ENCODE data around the gene SLC46A3. TPM values are rescaled to one million over a fixed set of nuclear protein-coding genes. Genes with fewer than 3 reads are reported as not detected.
"Not testable (repeated sequence)": the region's sequence is repeated elsewhere in the genome, so short reads cannot be mapped to it uniquely, and the experiment has no call there.

SLC46A3 gene
- polyA plus RNA-seq, 4 donors = 24.8 to 316 (median 64.7) TPM

DNA sequence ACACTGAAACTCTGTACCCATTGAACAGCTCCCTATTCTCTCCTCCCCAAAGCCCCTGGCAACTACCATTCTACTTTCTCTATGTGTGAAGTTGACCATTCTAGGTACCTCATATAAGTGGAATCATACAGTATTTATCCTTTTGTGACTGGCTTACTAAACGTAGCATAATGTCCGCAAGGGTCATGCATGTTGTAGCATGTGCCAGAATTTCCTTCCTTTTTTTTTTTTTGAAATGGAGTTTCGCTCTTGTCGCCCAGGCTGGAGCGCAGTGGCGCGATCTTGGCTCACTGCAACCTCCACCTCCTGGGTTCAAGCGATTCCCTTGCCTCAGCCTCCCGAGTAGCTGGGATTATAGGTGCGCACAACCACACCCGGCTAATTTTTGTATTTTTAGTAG lies 23.7 kb upstream of the SLC46A3 start:
- not testable (repeated sequence) for H3K9me3 ChIP-seq (ENCODE audit: control insufficient read depth in 2 of 2, insufficient read depth in 1 of 2, low read depth in 1 of 2, low read length in 1 of 2); DNase-seq; H3K4me3 ChIP-seq (ENCODE audit: low read depth in 1 of 3, low read length in 3 of 3); H3K27me3 ChIP-seq (ENCODE audit: control insufficient read depth in 3 of 3, insufficient read depth in 3 of 3, low read length in 3 of 3); H3K27ac ChIP-seq (ENCODE audit: low read depth in 1 of 3, low read length in 2 of 3); H3K4me1 ChIP-seq (ENCODE audit: control insufficient read depth in 3 of 3, insufficient read depth in 2 of 3, low read depth in 1 of 3, low read length in 2 of 3); H3K36me3 ChIP-seq (ENCODE audit: control insufficient read depth in 3 of 3, insufficient read depth in 2 of 3, low read depth in 1 of 3, low read length in 3 of 3); FAIRE-seq
- 86 to 91% (median 89%) methylated on average over 10 to 11 of the region's 11 CpGs for WGBS, 3 donors

DNA sequence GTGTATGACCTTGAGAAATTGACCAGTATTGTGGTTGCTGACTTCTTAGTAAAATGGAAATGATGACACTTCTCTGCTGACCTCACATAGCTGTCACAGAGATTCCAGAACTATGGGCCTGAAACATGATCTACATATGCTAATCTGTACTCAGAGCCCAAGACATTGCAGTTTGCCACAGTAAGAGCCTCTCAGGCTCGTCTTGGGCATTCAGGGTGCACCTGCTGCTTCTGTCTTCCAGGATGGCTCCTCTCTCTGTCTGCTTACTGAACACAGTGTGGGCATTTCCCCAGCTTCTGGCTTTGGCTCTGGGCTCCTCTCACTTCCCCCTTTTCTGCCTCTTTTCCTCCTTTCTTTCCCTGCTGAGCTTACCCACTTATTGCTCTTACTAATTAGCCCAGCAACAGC lies 22.3 kb upstream of the SLC46A3 start:
- Histone ChIP-seq H3K9me3 (ENCODE audit: control insufficient read depth in 2 of 2, insufficient read depth in 1 of 2, low read depth in 1 of 2, low read length in 1 of 2) (no peaks in the 10 kb centered on the region), H3K4me3 (ENCODE audit: low read depth in 1 of 3, low read length in 3 of 3) (no peak overlapping the region), H3K27me3 (ENCODE audit: control insufficient read depth in 3 of 3, insufficient read depth in 3 of 3, low read length in 3 of 3) (no peaks in the 10 kb centered on the region), H3K4me1 (ENCODE audit: control insufficient read depth in 3 of 3, insufficient read depth in 2 of 3, low read depth in 1 of 3, low read length in 2 of 3) (no peaks in the 10 kb centered on the region), H3K36me3 (ENCODE audit: control insufficient read depth in 3 of 3, insufficient read depth in 2 of 3, low read depth in 1 of 3, low read length in 3 of 3) (no peaks in the 10 kb centered on the region), H3K27ac (ENCODE audit: low read depth in 1 of 3, low read length in 2 of 3) (no peak overlapping the region)
- no peak for FAIRE-seq
- no peak for DNase-seq
- WGBS, 3 donors = 14 to 40% (median 16%) methylated on average over 1 of the region's 1 CpG

DNA sequence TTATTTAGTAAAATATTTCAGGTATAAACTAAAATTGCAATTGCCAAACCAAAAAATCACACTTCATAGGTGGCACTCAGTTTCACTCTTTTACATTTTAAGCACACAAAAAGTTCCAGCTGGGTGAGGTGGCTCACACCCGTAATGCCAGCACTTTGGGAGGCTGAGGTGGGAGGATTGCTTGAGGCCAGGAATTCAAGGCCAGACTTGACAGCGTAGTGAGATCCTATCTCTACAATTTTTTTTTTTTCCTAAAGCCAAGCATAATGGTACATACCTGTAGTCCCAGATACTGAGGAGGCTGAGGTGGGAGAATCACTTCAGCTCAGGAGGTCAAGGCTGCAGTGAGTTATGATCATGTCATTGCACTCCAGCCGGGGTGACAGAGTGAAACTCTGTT lies 20.6 kb upstream of the SLC46A3 start:
- FAIRE-seq (no peak), DNase-seq (no peak)
- 79 to 89% (median 88%) methylated on average over 3 of the region's 3 CpGs for WGBS, 3 donors
- no peaks in the 10 kb centered on the region for H3K27me3 ChIP-seq (ENCODE audit: control insufficient read depth in 3 of 3, insufficient read depth in 3 of 3, low read length in 3 of 3)
- no peaks in the 10 kb centered on the region for H3K4me1 ChIP-seq (ENCODE audit: control insufficient read depth in 3 of 3, insufficient read depth in 2 of 3, low read depth in 1 of 3, low read length in 2 of 3)
- H3K36me3 ChIP-seq (ENCODE audit: control insufficient read depth in 3 of 3, insufficient read depth in 2 of 3, low read depth in 1 of 3, low read length in 3 of 3) = no peaks in the 10 kb centered on the region
- peaks cover 0 to 4% of the 10 kb centered on the region in 2 donors for H3K9me3 ChIP-seq (ENCODE audit: control insufficient read depth in 2 of 2, insufficient read depth in 1 of 2, low read depth in 1 of 2, low read length in 1 of 2)
- no peak overlapping the region for H3K4me3 ChIP-seq (ENCODE audit: low read depth in 1 of 3, low read length in 3 of 3)
- H3K27ac ChIP-seq (ENCODE audit: low read depth in 1 of 3, low read length in 2 of 3) = no peak overlapping the region

DNA sequence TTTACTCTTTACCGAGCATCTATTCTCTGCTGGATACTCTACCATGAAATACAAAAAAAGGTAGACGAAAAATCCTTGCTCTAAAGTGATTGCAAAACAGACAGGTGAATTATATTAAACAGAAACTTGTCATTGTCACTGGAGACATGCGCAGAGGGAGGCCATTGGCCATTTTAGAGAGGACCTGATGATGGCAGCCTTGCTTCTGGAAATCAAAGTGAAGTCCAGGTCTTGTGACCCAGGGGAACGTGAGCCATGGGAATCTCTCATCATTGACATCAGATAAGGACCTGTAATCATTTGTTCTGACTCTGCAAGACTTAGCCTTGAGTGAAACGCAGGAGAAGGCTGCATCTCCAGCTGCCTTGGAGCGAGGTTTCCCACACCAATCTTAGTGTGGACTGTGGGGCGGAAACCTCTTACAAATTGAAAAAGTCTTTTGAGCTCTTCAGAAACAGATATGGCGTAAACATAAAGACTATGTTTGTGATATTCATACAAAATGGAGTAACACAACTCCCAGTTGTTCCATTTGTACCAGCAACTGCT lies 16.8 kb upstream of the SLC46A3 start:
- peaks cover 0 to 6% of the 10 kb centered on the region in 2 donors for H3K9me3 ChIP-seq (ENCODE audit: control insufficient read depth in 2 of 2, insufficient read depth in 1 of 2, low read depth in 1 of 2, low read length in 1 of 2)
- no peak overlapping the region for H3K27ac ChIP-seq (ENCODE audit: low read depth in 1 of 3, low read length in 2 of 3)
- H3K27me3 ChIP-seq (ENCODE audit: control insufficient read depth in 3 of 3, insufficient read depth in 3 of 3, low read length in 3 of 3) = no peaks in the 10 kb centered on the region
- FAIRE-seq = no peak
- WGBS, 3 donors = 82 to 83% (median 82%) methylated on average over 8 of the region's 8 CpGs
- H3K4me1 ChIP-seq (ENCODE audit: control insufficient read depth in 3 of 3, insufficient read depth in 2 of 3, low read depth in 1 of 3, low read length in 2 of 3) = no peaks in the 10 kb centered on the region
- H3K4me3 ChIP-seq (ENCODE audit: low read depth in 1 of 3, low read length in 3 of 3) = no peak overlapping the region
- H3K36me3 ChIP-seq (ENCODE audit: control insufficient read depth in 3 of 3, insufficient read depth in 2 of 3, low read depth in 1 of 3, low read length in 3 of 3) = no peaks in the 10 kb centered on the region
- DNase-seq = no peak

DNA sequence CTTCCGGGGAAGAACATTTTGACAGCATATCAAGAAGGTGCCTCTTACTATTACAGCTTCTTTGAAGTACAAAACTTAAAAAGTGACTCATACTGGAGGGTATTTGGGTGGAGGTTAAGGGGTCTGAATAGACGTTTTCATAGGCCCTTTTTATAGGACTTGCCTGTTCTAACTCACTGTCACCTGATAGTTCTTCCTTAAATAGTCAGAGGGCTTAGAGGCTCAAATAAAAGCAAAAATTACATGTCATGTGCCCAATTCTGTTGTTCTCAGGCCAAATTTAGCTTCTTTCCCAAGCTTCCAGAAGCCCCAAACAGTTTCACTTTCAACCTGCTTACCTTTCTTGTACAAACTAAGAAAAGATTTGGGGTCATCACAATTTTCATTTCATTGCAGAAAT lies 16.1 kb upstream of the SLC46A3 start:
- 65 to 80% (median 71%) methylated on average over 2 of the region's 2 CpGs for WGBS, 3 donors
- Histone ChIP-seq H3K9me3 (ENCODE audit: control insufficient read depth in 2 of 2, insufficient read depth in 1 of 2, low read depth in 1 of 2, low read length in 1 of 2) (peaks cover 0 to 6% of the 10 kb centered on the region in 2 donors), H3K4me1 (ENCODE audit: control insufficient read depth in 3 of 3, insufficient read depth in 2 of 3, low read depth in 1 of 3, low read length in 2 of 3) (no peaks in the 10 kb centered on the region), H3K36me3 (ENCODE audit: control insufficient read depth in 3 of 3, insufficient read depth in 2 of 3, low read depth in 1 of 3, low read length in 3 of 3) (no peaks in the 10 kb centered on the region), H3K27ac (ENCODE audit: low read depth in 1 of 3, low read length in 2 of 3) (no peak overlapping the region), H3K4me3 (ENCODE audit: low read depth in 1 of 3, low read length in 3 of 3) (no peak overlapping the region), H3K27me3 (ENCODE audit: control insufficient read depth in 3 of 3, insufficient read depth in 3 of 3, low read length in 3 of 3) (no peaks in the 10 kb centered on the region)
- no peak for DNase-seq
- FAIRE-seq = no peak

DNA sequence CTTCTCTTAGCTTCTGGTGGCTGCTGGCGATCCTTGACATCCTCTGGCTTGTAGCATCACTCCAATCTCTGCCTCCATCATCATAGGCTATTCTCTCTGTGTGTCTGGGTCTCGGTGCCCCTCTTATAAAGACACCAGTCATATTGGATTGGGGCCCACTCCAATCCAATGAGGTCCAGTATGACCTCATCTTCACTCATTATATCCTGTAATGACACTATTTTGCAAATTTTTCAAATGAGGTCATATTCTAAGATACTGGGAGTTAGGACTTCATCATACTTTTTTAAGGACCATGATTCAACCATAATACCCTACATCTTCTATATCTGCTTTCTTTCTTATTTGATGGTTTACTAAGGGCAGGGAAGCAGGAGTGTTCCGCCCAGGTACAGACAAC lies 12.0 kb upstream of the SLC46A3 start:
- H3K4me1 ChIP-seq (ENCODE audit: control insufficient read depth in 3 of 3, insufficient read depth in 2 of 3, low read depth in 1 of 3, low read length in 2 of 3) = peaks cover 0 to 12% (median 1%) of the 10 kb centered on the region in 3 donors
- no peak overlapping the region for H3K27ac ChIP-seq (ENCODE audit: low read depth in 1 of 3, low read length in 2 of 3)
- FAIRE-seq = no peak
- H3K27me3 ChIP-seq (ENCODE audit: control insufficient read depth in 3 of 3, insufficient read depth in 3 of 3, low read length in 3 of 3) = peaks cover 0 to 1% (median 0%) of the 10 kb centered on the region in 3 donors
- 85 to 90% (median 87%) methylated on average over 3 of the region's 3 CpGs for WGBS, 3 donors
- DNase-seq = no peak
- H3K36me3 ChIP-seq (ENCODE audit: control insufficient read depth in 3 of 3, insufficient read depth in 2 of 3, low read depth in 1 of 3, low read length in 3 of 3) = no peaks in the 10 kb centered on the region
- H3K4me3 ChIP-seq (ENCODE audit: low read depth in 1 of 3, low read length in 3 of 3) = no peak overlapping the region
- H3K9me3 ChIP-seq (ENCODE audit: control insufficient read depth in 2 of 2, insufficient read depth in 1 of 2, low read depth in 1 of 2, low read length in 1 of 2) = peaks cover 0 to 6% of the 10 kb centered on the region in 2 donors

DNA sequence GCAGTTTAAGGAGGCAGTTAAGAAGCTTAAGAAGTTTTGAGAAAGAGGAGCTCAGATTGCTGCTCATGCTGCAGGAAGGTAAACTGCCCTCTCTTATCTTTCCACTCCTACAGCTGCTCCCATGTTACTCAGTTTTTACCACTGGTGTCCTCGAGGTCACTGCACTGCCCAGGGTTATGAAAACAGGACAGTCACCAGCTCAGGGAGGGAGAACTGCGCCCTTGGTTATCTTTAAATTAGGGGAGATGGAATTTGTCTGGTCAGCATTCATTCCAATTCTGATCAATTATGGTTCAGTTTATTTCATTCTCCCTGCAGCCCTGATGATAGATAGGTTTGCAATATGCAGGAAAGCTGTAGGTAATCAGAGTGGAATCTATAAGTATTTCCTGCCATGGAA lies 10.8 kb upstream of the SLC46A3 start:
- WGBS, 3 donors = 12 to 47% (median 22%) methylated on average over 2 of the region's 2 CpGs
- H3K9me3 ChIP-seq (ENCODE audit: control insufficient read depth in 2 of 2, insufficient read depth in 1 of 2, low read depth in 1 of 2, low read length in 1 of 2) = peaks cover 0 to 4% of the 10 kb centered on the region in 2 donors
- peaks cover 0 to 1% (median 0%) of the 10 kb centered on the region in 3 donors for H3K27me3 ChIP-seq (ENCODE audit: control insufficient read depth in 3 of 3, insufficient read depth in 3 of 3, low read length in 3 of 3)
- H3K27ac ChIP-seq (ENCODE audit: low read depth in 1 of 3, low read length in 2 of 3) = peak overlapping the region in 1 of 3 donors; percentile 72
- FAIRE-seq (no peak), DNase-seq (peak; percentile 71 to 72)
- H3K4me1 ChIP-seq (ENCODE audit: control insufficient read depth in 3 of 3, insufficient read depth in 2 of 3, low read depth in 1 of 3, low read length in 2 of 3) = peaks cover 0 to 16% (median 1%) of the 10 kb centered on the region in 3 donors
- H3K4me3 ChIP-seq (ENCODE audit: low read depth in 1 of 3, low read length in 3 of 3) = no peak overlapping the region
- H3K36me3 ChIP-seq (ENCODE audit: control insufficient read depth in 3 of 3, insufficient read depth in 2 of 3, low read depth in 1 of 3, low read length in 3 of 3) = no peaks in the 10 kb centered on the region

DNA sequence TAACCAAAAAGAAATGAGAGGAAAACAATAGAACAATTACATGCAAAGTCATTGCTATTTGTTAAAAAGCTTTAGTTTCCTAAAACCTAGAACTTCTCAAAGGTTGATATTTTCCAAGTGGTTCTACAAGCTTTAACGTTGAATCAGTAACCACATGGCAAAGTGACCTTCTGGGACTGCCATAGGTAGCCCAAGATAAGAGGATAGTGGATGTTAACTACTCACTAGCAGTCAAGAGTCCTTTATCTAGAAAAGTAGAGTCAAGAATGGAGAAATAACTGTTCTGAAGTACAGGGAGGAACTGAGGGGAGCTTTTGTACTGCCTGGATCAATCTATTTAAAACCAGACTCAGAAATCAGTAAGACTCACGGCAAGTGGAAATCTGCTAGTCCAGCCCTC lies 9.9 kb upstream of the SLC46A3 start:
- H3K9me3 ChIP-seq (ENCODE audit: control insufficient read depth in 2 of 2, insufficient read depth in 1 of 2, low read depth in 1 of 2, low read length in 1 of 2) = peaks cover 0 to 3% of the 10 kb centered on the region in 2 donors
- no peaks in the 10 kb centered on the region for H3K36me3 ChIP-seq (ENCODE audit: control insufficient read depth in 3 of 3, insufficient read depth in 2 of 3, low read depth in 1 of 3, low read length in 3 of 3)
- no peak overlapping the region for H3K4me3 ChIP-seq (ENCODE audit: low read depth in 1 of 3, low read length in 3 of 3)
- peak; percentile 35 to 39 for DNase-seq
- FAIRE-seq = no peak
- WGBS, 3 donors = 54 to 79% (median 61%) methylated on average over 2 of the region's 2 CpGs
- H3K4me1 ChIP-seq (ENCODE audit: control insufficient read depth in 3 of 3, insufficient read depth in 2 of 3, low read depth in 1 of 3, low read length in 2 of 3) = peaks cover 0 to 20% (median 1%) of the 10 kb centered on the region in 3 donors
- peak overlapping the region in 1 of 3 donors; percentile 72 for H3K27ac ChIP-seq (ENCODE audit: low read depth in 1 of 3, low read length in 2 of 3)
- H3K27me3 ChIP-seq (ENCODE audit: control insufficient read depth in 3 of 3, insufficient read depth in 3 of 3, low read length in 3 of 3) = peaks cover 0 to 1% (median 0%) of the 10 kb centered on the region in 3 donors

All from small intestine (tissue), 7 donors.